GM21423 (cell line): ENCODE data around the gene CELSR3.

Source experiments
- ATAC-seq: cut with Tn5 transposase; IDR thresholded peaks from one replicate; pipeline ENCODE4 v1.9.1; 2021; ENCODE audit warnings: mild to moderate bottlenecking, moderate library complexity; ENCODE audit not compliant: unreplicated experiment

The CELSR3 gene

GRCh38 chr3:48661501-48662144 lies 1.1 kb downstream of the CELSR3 start:
- peak; percentile 30 for ATAC-seq

DNA sequence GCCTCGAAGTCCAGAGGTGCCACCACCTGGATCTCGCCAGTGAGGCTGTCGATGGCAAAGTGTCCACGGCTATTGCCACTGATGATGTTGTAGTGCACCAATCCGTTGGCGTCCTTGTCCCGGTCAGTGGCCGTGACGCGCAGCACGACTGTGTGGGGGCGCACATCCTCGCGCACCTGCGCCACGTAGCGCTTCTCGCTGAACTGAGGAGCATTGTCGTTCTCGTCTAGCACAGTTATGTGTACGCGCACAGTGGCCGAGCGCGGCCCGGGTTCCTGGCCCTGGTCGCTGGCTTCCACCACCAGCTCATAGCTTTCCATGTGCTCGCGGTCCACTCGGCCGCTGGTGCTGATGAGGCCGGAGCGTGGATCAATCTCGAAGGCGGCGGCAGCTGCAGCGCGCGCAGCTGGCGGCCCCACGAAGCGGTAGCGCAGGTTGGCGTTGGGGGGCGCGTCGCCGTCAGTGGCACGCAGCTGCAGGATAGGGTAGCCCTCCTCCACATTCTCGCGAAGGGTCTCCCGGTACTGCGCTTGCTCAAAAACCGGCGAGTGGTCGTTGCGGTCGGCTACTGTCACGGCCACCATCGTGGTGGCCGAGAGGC lies 1.8 kb downstream of the CELSR3 start:
- no peak for ATAC-seq

GRCh38 chr3:48656841-48657281 lies 5.8 kb downstream of the CELSR3 start:
- ATAC-seq: no peak

GRCh38 chr3:48656061-48656840 lies 6.4 kb downstream of the CELSR3 start:
- peak; percentile 62 for ATAC-seq

- ATAC-seq: peak; percentile 3
Observed at GRCh38 chr3:48655606-48656005, 7.1 kb downstream of the CELSR3 start.

- no peak for ATAC-seq
Observed at GRCh38 chr3:48655063-48655462, 7.6 kb downstream of the CELSR3 start.

GRCh38 chr3:48652923-48653715 lies 9.6 kb downstream of the CELSR3 start:
- ATAC-seq: no peak

DNA sequence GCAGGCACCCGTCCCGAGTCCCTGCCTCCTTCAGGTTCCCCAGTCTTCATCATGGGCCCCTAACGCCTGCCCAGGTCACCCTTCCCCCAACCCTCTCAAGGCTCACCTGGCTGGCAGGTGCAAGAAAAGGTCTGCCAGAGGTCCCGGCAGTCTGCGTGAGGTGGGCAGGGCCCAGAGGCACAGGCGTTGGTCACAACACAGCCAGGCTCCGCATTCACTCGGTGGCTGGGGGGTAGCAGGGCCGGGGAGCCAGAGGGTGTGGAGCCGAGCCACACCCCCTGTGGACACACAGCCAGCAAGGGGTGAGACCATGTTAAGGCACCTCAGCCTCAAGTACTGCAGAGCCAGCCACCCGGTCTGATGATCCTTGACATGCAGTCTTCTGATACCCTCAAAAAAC lies 10.9 kb downstream of the CELSR3 start:
- no peak for ATAC-seq

DNA sequence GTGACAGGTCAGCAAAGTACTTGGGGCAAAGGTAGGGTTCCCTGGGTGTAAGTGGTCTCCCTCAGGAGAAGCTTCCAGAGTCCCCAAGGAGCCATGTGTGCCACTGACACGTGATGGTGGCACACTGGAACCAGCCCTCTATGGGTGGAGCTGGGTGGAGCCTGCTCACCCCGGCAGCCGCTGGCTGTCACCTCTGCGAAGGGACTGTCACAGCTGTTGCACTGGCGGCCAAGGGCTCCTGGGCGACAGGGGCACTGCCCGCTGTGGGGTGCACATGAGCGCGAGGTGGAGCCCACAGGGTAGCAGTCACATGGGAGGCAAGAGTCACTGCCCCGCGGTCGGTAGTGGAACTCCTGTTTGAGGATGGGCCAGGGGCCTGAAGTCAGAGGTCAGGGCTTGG lies 12.0 kb downstream of the CELSR3 start:
- ATAC-seq: no peak

DNA sequence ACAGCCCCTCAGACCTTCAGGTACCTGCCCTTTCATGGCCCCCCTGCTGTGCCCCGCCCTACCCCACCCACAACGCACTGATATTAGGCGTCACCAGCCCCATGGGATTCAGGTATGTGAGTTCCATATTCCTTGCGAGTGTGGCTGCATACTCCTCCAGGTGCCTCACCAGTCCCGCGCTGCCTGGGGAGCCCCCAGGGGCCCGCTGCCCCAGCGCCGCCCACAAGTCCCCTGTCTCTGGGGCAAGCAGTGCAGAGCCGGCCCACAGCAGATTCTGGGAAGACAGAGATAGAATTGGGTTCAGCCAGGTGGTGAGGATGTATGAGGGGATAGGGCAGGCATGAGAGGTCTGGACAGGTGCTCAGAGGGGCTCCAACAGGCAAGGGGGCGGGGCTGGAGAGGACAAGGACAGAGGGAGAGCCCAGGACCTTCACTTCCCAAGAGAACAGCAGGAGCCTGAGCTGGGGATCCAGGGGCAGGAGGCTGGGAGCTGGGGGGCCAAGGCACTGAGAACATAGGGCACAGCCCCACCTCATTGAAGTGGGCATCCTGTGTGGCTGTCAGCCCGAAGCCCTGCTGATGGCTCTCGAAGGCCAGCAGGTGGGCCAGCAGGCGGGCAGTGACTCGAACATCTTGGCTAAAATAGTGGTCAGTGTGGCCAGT lies 14.4 kb downstream of the CELSR3 start:
- ATAC-seq: no peak

- ATAC-seq: no peak
Observed at GRCh38 chr3:48647714-48648113, 15.0 kb downstream of the CELSR3 start.

- ATAC-seq: no peak
Observed at GRCh38 chr3:48644898-48645760, 17.6 kb downstream of the CELSR3 start.

- no peak for ATAC-seq
Observed at GRCh38 chr3:48642605-48643004, 20.1 kb downstream of the CELSR3 start.

GRCh38 chr3:48641396-48641795 lies 21.3 kb downstream of the CELSR3 start:
- no peak for ATAC-seq

DNA sequence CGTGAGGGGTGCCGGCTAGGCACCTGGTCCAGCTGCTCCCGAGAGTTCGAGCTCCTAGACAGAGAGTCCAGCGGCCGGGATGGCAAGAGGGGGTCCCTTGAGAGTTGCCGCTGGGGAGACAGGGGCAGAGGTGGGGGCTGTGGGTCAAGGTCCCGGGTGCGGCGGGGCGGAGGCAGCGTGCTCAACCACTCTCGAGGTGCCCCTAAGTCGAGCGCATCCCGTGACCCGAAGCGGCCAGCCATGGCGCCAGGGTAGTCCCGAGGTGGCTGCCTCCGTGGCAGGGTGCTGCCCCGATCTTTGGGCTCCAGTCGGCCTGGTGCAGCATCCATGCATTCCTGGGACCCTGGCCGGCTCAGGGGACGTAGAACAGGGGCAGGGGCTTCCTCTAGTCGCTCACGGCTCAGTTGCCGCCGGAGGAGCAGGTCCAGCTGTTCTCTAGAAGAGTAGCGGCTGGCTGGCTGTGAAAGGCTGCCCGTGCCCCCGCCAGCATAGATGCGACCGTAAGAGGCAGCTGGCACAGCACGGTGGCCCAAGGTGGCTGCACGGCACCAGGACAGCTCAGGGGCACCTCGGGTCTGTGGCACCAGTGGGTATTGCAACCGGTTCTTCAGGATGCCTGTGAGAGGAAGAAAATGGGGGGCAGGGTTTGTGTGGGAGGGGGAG lies 22.6 kb downstream of the CELSR3 start:
- ATAC-seq: no peak

DNA sequence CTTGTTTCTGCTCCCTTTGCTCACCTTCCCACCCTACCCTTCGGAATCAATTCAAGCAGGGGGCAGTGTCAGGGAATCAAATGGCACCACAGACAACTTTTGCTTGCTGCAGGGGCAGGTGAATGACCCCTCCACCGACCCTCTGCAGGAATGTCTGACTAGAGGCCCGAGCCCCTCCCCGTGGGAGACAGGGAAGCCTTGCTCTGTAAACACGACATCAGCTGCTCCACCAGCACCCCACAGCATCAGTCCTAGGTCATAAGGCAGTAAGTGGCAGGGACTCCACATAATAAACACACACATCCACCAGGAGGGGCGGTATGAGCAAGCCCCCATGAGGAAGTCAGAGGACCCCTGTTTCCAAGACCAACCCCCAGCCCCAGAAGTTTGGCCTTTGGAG lies 25.4 kb downstream of the CELSR3 start:
- no peak for ATAC-seq

DNA sequence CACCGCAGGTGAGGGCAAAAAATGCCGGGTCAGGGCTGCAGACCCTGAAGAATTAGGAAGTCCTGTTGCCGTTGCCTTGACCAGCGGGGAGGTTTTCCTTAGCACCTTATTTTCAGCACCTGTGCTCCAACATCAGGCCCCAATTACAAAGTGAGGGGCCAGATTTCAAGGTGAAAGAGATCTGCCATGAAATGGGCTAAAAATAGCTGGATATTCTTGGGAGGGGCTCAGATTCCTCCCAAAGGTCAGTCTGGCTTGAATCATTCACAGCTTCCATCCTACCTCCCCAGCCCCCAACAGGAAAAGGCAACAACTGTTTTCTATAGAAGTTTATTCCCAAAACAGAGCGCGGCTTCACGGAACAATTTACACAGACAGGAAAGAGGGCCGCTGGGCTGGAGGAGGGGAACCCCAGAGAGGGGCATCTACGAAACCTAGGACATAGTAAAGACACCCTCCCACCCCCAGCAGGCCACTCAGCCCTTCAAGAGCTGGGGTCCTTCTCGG lies 26.5 kb downstream of the CELSR3 start:
- no peak for ATAC-seq

DNA sequence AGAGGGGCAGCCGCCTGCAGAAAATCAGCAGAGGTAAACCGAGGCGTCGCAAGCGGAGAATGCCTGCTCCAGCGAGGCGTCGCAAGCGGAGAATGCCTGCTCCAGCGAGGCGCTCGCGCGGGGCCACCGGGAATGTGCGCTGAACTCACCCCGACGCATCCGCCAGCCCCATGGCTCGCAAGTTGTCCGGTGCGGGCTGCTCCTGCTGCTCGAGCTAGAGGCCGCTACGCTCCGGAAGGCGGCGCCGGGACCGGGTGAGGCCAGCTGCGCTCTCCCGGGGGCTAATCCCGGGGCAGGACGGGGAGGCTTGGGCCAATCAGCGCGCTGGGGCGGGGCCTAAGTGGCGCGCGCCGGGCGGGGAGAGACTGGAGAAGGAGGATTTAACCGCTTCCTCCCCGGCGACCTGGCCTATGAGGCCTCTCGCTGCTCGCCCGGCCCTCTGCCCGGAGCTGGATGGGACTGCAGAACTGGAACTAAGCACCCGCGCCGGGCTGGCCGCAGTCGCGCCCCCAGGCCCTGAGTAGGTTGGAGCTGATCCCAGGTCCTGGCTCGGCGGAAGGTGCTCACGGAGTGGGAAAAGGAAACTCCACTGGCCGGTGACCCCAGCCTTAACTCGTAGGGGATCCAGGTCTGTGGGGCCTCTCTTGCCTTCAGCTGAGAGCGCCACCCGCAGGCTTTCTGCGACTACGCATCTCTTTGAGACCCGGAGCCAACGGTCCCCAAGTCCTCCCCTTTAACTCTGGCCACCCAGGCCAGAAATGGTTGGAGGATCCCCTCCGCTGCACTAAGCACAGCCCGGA lies 27.3 kb downstream of the CELSR3 start, which contains the start of gene SLC26A6:
Gene SLC26A6 (minus strand): TSS at position 240 of the 800 bp plus-strand sequence. CDS start 68 bp downstream, at position 172.
- peak; percentile 88 for ATAC-seq
